Airway epithelial cell (primary cell): ENCODE data around the gene ZNG1B. TPM values are rescaled to one million over a fixed set of nuclear protein-coding genes. Genes with fewer than 3 reads are reported as not detected.

Experiments used
- total RNA-seq: library from RNA; depleted of rRNA; stranded (reverse); fragments of >200 nt; gene quantifications from 2 replicates; pipeline ENCODE4 v1.2.3, GENCODE V29; 2015

ZNG1B gene
- total RNA-seq = 17.9 and 24.3 TPM in 2 replicates

DNA sequence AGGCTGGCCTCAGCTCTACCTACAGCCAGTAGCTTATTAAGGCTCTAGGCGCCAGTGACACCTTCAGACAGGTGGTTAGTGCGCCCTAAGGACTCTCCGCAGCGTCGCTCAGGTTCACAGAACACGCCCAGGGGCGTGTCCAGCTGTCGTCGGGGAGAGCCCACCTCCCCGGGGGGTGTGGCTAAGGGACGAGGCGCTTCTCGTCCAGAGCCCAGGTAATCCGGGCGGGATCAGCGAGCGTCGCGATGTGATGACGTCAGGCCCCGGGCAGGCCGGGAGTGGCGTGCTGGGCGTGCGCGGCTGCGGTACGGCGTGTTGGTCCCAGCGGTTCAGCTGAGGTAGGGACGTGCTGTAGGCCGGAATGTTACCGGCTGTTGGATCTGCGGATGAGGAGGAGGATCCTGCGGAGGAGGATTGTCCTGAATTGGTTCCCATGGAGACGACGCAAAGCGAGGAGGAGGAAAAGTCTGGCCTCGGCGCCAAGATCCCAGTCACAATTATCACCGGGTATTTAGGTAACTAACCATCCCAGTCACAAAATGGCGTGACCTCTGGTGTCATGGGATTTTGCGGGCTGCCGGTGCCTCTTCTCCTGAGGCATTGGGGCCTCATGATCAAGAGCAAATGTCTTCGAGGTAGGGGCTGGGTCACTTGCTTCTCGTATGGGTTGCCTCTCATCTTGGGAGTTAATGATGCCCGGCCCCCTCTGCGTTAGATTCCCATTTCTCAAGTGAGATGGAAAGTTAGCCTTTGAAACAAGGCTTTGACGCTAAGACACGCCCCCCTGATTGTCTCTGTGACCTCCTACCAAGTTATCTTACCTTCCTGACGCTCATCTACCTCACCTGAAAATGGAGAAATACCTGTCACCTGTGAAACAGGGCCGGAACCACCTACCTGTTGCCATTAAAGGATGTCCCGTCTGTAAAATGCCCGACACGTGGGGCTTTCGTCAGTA is at the start of gene ZNG1B:
Gene ZNG1B, plus strand, starts transcription at position 184 of the 958 bp plus-strand sequence. Its CDS starts 178 bp downstream, at position 362.

GRCh38 chr2:113498365-113498764 is 60.9 kb downstream of the ZNG1B start, which contains the start of gene FOXD4L1:
TSS of gene FOXD4L1 (plus strand) at chr2:113498665. CDS start at chr2:113499257, 592 bp downstream.

Other genes starting within 250 kb of the ZNG1B start
- 0.14 and 0.60 TPM in 2 replicates for gene PAX8, start 158.8 kb upstream of the ZNG1B start, total RNA-seq
- gene FOXD4L1, start 61.0 kb downstream of the ZNG1B start, total RNA-seq = 0.05 TPM in 1 of 2 replicates, not detected in the other
- 2.6 and 3.5 TPM in 2 replicates for gene RABL2A, start 189.6 kb downstream of the ZNG1B start, total RNA-seq